ENCODE results near the gene ACVRL1.

- no peak for TF ChIP-seq MAX (IDR thresholded peaks at IDR 0.05)
- no peak for TF ChIP-seq YY1 (IDR thresholded peaks at IDR 0.05; ENCODE audit: low read depth)
- no peak for TF ChIP-seq CREB1 (IDR thresholded peaks at IDR 0.05; ENCODE audit: low read depth)
- no peak for TF ChIP-seq FOXM1 (IDR thresholded peaks at IDR 0.05; ENCODE audit: borderline replicate concordance, low read depth)
- no peak for TF ChIP-seq REST (IDR thresholded peaks at IDR 0.05; ENCODE audit: low read depth)
- no peak for TF ChIP-seq TAF1 (IDR thresholded peaks at IDR 0.05; ENCODE audit: low read depth)
- TF ChIP-seq TCF12 (IDR thresholded peaks at IDR 0.05; ENCODE audit: low read depth): no peak
- no peak for TF ChIP-seq NFIC (IDR thresholded peaks at IDR 0.05)
- TF ChIP-seq EP300 (IDR thresholded peaks at IDR 0.05; ENCODE audit: borderline replicate concordance): no peak
- TF ChIP-seq RAD21 (IDR thresholded peaks at IDR 0.05; ENCODE audit: low read depth): no peak
- TF ChIP-seq CEBPB (IDR thresholded peaks at IDR 0.05): no peak
- no peak for TF ChIP-seq ZBTB7A (IDR thresholded peaks at IDR 0.05; ENCODE audit: low read depth)
Observed at GRCh38 chr12:51955702-51956101, 48.4 kb downstream of the ACVRL1 start.

Data from Ishikawa (cell line).